GM18502 (cell line): Measurements from ENCODE around the gene PRR3.

Experiments
- ATAC-seq: cut with Tn5 transposase; IDR thresholded peaks from one replicate; pipeline ENCODE4 v1.9.1; 2021; ENCODE audit warnings: mild to moderate bottlenecking; ENCODE audit not compliant: unreplicated experiment, poor library complexity

PRR3 gene

DNA sequence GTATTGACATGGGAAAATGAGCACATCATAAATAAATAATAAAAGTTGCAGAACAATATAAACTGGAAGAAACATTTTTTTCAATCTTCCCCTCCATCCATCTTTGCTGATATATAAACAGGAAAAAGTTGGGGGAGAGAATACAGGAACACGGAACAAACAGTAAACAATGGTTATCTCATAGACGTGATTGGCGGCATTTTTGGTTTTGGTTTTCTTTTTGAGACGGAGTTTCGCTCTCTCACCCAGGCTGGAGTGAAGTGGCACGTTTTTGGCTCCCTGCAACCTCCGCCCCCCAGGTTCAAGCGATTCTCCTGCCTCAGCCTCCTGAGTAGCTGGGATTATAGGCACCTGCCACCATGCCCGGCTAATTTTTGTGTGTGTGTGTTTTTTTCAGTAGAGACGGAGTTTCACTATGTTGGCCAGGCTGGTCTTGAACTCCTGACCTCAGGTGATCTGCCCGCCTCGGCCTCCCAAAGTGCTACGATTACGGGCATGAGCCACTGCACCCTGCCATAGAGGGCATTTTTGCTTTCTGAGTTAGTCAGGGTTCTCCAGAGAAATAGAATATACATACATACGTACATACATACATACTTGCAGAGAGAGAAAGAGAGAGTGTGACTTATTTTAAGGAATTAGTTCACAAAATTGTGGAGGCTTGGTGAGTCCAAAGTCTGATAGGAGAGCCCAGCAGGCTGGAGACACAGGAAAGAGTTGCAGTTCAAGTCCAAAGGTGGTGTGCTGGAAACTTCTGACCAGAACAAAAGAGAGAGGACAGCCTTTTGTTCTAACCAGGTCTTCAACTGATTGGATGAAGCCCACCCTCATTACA, 23.4 kb upstream of the PRR3 start:
- ATAC-seq = no peak

DNA sequence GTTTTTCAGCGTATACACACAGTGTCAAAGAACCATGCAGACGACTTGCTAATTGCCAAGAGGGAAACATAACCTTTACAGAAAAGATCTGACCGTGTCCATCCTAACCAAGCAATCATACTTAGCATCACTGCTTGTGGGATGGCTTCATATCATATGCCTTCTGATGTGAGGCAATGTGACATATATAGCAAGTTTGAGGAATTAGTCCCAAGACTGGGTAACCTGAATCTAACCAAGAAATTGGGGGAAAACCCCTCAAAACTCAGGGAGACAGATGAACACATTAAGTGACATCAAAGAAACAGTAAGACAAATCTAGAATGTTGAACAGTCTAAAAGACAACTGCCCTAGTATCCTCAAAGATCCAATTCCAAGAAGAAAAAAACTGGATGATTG, 19.2 kb upstream of the PRR3 start:
- ATAC-seq = no peak

DNA sequence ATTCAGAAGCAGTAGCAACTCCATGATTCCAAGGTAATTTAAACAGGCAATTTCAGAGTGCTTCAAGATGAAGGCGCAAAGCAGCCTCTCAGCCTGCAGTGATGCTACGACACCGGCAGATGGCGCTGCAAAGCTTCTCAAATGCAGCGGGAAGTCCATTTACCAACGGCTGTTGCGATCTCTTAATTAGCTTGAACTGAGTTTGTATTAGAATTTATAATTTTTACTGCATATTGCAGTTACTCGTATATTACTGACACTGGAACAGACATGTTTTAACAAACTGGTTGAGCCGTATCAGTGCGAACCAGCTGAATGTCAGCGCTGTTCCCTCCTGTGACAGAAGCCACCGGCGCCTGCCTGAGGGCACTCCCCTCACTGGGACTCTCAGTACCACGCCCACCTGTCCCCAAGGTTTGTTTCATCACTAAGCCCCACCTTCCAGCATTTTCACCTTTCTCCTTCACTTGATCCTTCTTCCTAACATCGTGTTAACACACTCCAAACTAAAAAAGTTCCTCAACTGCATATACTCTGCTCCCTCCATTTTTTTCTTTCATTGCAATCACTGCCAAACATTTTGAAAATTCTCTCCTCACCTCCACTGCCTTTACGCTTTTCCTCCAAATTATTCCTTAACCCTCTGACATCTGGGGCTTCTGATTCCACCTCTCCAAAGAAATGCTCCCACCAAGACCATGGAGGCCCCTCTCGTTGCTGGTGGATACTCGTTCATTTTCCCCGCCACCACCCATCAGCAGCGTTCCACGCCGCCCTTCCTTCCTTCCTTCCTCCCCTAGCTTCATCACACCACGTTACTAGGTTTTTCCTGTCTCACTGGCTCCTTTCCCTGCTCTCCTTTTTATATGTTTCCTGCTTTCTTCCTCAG, 15.3 kb upstream of the PRR3 start:
- no peak for ATAC-seq

DNA sequence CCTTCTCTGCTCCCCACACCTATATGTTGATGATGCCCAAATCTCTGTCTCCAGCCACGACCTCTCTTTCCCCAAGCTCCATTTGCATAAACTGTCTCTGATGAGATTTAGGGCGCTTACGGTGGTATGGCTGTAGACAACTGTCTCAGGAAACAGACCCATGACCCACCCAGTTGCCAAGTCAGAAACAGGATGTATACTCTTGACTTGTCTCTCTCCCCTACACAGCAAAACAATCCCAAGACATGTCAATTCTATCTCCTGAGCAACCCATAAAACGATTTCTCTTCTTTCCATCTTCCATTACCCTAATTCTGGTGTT, 14.7 kb upstream of the PRR3 start:
- ATAC-seq = no peak

DNA sequence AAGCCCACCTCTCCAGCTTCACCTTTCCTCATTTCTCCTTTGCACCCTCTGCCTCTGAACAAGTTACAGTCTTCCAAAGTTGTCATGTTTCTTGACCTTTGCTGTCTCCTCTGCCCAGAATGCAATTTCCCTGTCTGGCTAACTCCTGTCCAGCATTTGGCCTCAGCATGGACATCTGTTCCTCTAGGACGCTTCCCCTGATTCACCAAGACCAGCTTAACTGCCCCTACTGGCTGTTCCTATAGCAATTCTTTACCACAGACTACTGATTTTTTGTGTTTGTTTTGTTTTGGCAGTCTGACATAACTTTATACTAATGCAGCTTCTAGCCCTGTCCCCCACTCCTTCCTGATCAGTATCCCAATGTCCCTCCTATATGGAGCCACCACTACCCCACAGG, 14.2 kb upstream of the PRR3 start:
- no peak for ATAC-seq

DNA sequence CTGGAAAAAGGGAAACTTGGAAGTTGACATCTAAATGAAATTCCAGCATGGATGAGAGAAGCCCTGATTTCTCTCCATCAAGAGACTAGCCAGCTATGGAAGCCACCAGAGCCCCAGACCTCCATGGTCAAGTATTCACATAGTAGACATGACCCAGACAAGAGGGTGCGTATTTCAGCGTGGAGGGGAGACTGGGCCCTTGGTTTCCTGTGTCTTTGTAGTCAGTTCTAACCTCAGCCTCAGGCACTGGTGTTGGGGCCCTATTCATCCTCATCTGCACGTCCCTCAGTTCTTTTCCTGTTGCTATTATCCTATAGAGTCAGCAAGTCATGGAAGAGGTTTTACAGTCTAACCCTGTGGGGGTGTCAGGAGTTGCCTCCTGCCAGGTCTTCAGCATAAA, 13.3 kb upstream of the PRR3 start:
- ATAC-seq = no peak

DNA sequence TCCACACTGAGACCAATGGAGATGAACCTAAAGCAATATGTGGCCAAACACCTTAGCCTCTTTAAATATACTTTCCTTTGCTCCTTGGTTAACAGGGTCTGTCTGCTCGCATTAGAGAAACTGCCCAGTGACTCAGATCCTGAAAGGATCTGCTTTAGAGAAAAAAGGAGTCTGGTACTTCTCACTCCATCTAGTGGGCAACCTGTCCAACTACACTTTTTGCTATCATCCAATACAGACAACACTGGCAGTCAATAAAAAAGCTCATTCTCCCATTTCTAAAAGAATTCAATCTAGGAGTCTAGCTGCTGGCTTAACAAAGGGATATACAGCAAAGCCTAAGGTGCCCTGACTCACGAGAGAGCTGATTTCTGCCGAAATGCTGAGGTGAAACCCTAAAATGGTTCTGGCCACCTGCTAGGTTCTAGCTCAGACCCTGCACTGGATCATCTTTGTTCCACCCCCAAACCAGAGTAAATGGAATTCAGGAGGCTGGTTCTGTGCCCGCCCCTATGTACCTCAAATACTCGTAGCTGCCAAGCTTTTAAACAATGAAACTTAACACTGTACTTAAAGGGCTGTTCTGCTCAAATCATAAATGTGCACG, 12.3 kb upstream of the PRR3 start:
- ATAC-seq = peak; percentile 58

DNA sequence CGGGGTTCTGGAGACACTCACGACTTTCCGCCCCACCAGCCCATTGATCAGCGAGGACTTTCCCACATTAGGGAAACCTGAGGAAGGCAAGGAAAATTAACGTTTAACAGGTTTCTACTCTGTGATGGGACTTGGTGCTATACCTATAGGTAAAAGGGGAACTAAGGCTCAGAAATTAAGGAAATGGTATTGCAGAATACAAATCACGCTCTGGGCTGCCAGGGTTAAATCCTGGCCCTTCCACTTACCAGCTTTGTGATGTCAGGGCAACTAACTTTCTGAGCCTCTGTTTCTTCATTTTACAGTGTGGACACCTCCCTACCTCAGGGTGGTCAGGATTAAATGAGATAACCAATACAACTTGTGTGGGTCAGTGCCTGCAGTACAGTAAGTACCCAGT, 9.6 kb upstream of the PRR3 start:
- no peak for ATAC-seq

DNA sequence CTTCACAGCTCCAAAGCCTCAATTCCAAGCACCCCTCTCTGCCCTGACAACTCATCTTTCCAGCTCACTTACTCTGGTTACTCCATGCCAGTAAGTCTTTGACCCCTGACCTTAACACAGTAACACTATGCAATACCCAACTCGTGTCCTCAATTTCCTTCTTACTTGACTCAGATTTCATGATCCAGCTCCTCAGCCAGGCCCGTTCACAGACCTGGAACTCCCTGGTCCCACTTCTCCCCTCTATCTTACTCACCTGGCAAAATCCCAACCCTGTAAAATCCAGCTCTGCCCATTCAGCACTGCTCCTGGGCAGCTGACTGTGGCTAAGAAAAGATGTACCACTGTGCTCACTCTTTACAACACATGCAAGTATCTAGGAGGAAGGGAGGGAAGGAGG, 8.7 kb upstream of the PRR3 start:
- ATAC-seq = no peak

DNA sequence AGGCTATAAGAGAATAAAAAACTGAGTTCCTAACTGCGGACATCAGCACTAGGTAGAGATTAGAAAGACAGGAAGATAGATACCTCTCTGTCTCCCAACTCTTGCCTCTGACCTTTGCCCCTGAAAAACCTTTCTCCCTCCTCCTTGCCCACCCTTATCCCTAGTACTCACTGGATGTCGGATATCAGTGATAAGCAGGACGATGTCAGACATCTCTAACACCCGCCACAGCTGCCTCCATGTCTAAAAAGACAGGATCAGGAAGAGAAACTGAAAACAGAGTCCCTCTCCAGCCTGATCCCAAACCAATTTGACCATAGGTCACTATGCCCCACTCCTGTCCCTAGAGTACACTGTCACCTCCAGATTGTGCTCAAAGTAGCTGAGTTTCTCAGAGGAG, 2.7 kb upstream of the PRR3 start:
- ATAC-seq = no peak

DNA sequence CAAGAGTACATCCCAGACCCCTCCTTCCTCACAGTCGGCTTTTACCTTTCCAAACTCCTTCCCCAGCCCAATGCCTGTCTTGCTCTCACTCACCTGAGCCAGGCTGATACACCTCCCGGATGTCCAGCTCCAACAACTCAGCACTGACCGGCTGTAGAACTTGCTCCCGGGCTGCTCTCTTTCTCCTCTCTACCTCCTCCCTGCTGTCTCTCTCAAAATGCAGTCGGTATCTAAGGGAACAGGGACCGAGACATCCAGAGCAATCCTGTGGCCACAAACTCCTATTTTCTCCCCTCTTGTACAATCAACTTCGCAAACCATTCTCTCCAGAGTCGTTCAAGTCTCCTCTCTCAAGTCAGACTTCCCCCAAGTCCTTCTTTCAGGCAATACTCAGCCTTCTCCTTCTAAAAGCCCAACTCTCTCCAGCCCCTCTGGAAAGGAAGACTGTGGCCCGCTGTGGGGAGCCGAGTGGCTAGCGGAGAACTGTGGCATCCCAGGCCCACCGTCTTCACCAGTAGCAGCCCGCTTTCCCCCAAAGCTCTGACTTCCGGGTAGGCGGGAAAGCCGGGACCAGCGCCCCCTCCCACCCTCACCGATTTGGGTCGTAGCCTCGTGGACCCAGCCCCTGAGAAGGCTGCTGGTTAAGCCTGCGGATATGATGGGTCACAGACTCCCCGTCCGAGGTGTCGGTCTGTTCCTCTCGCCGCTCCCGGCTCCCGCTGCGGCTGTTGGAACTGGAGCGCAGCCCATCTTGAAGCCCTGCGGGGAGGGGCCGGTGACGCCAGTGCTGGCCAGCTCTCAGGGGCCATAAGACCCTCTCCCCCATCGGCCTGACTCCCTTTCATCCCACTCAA, 1.9 kb upstream of the PRR3 start:
- ATAC-seq = no peak

DNA sequence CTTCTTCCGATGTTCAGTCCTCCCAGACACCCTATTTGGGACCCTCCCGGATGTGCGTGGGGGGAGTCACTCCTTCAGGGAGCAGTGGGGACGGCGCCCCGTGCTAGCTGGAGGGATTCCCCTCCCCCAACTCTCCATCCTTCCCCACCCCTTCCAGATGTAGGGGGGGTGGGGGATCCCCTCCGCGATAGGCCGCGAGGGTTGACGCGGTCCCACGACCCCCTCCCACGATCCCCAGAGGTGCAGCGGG, 1.4 kb upstream of the PRR3 start:
- ATAC-seq = no peak

DNA sequence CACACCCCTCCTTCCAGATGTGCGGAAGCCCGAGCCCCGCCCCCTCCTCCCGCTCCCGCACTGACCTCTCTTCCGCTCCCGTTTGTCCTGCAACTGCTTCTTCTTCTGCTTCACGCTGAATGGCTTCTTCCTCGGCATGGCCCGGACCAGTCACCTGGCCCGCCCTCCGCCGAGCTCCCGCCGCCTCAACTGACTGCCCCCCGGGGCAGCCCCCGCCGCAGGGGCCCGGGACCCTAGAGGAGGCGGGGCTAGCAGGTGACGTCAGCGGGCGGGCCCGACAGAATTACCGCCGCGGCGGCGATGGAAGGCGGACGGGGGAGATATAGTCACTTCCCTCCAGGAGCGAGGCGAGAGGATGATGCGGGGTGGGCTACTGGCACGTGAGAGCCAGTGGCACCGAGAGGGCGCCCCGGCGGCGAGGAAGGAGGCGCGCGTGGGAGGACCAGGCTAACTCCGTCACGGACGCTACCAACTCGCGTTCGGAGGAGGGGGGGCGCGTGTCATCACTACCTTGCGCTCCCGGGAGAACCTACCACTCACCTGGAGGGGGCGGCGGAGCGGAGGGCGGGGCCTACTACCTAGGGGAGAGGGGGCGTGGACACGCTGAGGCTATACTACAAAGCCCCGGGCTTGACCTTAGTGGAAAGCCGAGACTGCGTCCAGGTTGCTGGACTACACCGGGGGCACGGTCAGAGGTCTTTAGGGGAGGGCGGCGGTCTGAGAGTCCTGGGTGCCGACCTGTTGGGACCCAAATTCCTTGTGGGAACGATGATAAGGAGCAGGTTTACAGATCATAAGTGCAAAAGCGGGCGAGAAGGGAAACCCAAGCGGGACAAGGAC, 809 bp upstream of the PRR3 start, which contains the start of gene GNL1:
Gene GNL1 (minus strand): TSS at position 424 of the 840 bp plus-strand sequence. CDS start 286 bp downstream, at position 138.
- peak; percentile 81 for ATAC-seq

DNA sequence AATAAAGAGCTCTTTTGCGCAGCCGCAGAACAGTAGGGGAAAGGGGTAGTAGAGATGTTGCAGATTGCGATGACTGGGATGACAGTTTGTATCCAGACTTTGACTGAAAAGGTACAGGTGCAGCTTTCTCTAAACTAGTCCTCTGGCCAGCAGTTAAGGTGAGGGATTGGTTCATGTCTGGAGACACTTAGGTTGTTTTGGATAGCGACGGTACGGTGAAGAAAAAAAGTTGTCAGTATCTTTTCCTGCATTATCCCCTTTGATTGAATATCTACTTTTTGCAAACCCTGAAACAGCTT, 537 bp downstream of the PRR3 start:
- ATAC-seq = no peak

DNA sequence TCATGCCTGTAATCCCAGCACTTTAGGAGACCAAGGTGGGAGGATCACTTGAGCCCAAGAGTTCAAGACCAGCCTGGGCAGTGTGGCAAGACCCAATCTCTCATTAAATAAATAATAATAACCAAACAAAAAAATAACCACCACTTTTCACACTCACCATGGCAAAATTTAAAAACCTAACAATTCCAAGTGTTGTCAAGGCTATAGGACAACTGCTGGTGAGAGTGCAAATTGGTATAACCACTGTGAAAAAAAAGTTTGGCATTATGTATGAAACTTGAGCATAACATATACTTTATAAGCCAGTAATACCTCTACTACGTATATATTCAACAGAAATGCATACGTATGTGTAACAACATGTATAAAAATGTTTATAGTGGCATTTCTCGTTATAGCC, 3.8 kb downstream of the PRR3 start:
- no peak for ATAC-seq

DNA sequence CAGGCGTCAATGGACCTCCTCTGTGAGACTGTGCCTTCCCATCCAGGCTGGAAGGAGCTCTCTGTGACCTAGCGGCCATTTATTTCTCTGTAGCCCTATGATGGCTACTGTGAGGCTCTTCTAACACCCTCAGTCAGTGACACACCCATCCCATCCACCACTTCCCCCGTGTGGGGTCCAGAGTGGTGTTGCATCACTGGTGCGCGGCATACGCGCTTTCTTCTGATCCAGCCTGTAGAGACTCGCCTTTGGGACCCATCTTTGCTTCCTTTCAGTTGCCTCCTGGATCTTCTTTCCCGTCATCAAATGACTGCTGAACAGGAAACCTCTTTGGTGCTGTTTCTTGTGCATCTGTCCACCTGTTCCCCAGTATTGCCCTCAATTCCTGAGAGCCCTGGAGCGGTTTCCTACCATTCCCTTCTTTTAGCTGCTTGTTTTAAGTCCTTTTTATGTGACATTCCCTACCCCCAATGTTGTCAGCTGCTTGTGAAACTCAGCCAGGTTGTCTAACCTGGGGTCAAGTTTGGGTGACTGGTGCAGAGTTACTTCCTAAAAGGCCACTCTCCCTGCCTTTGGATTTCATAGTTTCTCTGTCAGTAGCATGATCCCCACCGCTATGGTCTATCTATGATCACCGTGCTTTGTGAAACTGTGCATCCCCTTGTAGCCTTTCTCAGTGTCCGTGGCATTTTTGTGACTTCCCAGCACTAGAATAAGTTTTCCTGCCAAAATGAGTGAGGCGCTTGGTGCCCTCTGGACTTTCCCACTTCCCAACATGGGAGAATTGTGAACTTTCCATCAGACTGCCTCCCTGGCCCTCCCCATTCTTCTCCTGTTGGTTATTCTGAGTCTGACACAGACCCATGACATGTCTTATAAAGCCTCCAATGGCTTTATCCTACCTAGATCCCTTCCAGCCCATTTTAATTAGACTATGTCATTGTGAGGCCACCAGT, 5.7 kb downstream of the PRR3 start:
- ATAC-seq = no peak

DNA sequence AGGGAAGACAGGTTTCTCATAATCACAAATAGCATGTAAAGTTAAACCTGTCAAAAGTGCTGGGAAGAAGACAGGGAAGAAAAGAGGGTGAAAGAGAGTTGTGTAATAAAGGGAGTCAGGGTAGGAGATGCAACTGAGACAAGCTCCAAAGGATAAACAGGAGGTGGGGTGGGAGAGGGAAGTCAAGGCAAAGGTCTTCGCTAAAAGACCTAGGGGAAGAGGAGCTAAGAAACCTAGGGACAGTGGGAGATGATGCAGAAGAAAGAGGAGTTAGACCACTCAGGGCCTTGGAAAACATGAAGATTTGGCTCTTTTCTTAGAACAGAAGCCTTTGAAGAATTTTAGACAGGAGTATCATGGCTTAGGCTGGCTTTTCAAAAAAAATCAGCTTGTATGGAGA, 7.0 kb downstream of the PRR3 start:
- no peak for ATAC-seq

DNA sequence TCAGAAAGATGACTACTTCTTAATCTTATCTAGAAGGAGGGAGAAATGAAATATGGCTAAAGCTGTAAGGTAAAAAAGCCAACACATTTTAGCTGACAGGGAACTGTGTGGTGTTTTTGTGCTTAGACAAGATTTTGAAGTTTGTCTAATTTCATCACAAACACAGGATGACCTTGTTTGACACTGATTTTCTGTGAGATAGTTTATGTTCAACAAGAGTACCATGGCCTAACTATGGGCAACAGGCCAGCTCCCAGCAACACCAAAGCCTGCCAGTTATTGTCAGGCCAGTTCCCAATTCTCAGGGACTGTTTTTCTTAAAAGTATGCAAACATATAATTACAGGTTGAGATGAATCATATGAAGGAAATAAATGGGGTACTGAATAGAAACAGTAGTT, 8.7 kb downstream of the PRR3 start:
- ATAC-seq = no peak

DNA sequence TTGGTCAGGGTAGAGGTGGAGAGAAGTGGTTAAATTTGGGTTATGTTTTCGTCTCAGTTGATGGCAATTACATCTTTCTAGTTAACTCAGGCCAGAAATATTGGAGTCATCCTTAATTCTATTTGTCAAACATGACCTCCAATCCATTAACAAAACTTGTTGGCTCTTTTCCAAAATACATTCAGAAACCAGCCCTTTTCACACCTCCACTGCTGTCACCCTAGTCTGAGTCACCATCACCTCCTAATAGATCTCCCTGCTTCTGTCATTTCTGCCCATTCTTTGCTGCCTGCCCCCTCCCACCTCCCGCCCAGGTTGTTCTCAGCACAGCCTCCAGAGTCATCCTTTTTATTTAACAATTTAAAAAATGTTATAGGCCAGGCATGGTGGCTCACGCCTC, 11.2 kb downstream of the PRR3 start:
- ATAC-seq = no peak
